NCI-H187 treated with DMSO at 0.1 percent for 48 hours (cell line): Measurements from ENCODE around the gene KIAA2012.

ENCODE experiments used
- DNase-seq: peaks from one replicate; lab custom pipeline; 2025; lab: John Stamatoyannopoulos, UW

The KIAA2012 gene

GRCh38 chr2:202088777-202089176, 15.7 kb downstream of the KIAA2012 start:
- no peak for DNase-seq

- DNase-seq = no peak
Measured at GRCh38 chr2:202090530-202090929, 17.5 kb downstream of the KIAA2012 start.

- no peak for DNase-seq
Measured at GRCh38 chr2:202091476-202091875, 18.4 kb downstream of the KIAA2012 start.

GRCh38 chr2:202094426-202094986, 21.5 kb downstream of the KIAA2012 start:
- DNase-seq = no peak

GRCh38 chr2:202095235-202095634, 22.2 kb downstream of the KIAA2012 start:
- no peak for DNase-seq

- DNase-seq = no peak
Measured at GRCh38 chr2:202096736-202097135, 23.7 kb downstream of the KIAA2012 start.

- DNase-seq = no peak
Measured at GRCh38 chr2:202098291-202098690, 25.2 kb downstream of the KIAA2012 start.

- DNase-seq = no peak
Measured at GRCh38 chr2:202099515-202099914, 26.5 kb downstream of the KIAA2012 start.

GRCh38 chr2:202100176-202100575, 27.1 kb downstream of the KIAA2012 start:
- no peak for DNase-seq

- no peak for DNase-seq
Measured at GRCh38 chr2:202101026-202101579, 28.0 kb downstream of the KIAA2012 start.

GRCh38 chr2:202102425-202103000, 29.5 kb downstream of the KIAA2012 start:
- no peak for DNase-seq

GRCh38 chr2:202104286-202104870, 31.3 kb downstream of the KIAA2012 start:
- no peak for DNase-seq

- DNase-seq = no peak
Measured at GRCh38 chr2:202105025-202105424, 32.0 kb downstream of the KIAA2012 start.

GRCh38 chr2:202108345-202108744, 35.3 kb downstream of the KIAA2012 start:
- no peak for DNase-seq

- no peak for DNase-seq
Measured at GRCh38 chr2:202109139-202109736, 36.2 kb downstream of the KIAA2012 start.

GRCh38 chr2:202109737-202110184, 36.7 kb downstream of the KIAA2012 start:
- DNase-seq = no peak

- no peak for DNase-seq
Measured at GRCh38 chr2:202110491-202110890, 37.4 kb downstream of the KIAA2012 start.

GRCh38 chr2:202112041-202112440, 39.0 kb downstream of the KIAA2012 start:
- no peak for DNase-seq

GRCh38 chr2:202113571-202114142, 40.6 kb downstream of the KIAA2012 start:
- DNase-seq = peak; percentile 16

GRCh38 chr2:202114291-202114690, 41.2 kb downstream of the KIAA2012 start:
- no peak for DNase-seq

- DNase-seq = no peak
Measured at GRCh38 chr2:202114795-202115194, 41.7 kb downstream of the KIAA2012 start.

- no peak for DNase-seq
Measured at GRCh38 chr2:202115479-202115971, 42.5 kb downstream of the KIAA2012 start.
